Neuronal stem cell (in vitro differentiated cells): ENCODE measurements around the gene ERCC8.

ENCODE experiments used
- DNase-seq: peaks from one replicate; pipeline ENCODE4 v3.0.0-alpha.2; 2013; ENCODE audit warnings: low spot score
- H2AFZ ChIP-seq: one replicate; pipeline ENCODE4 v1.6.1; 2013; ENCODE audit warnings: mild to moderate bottlenecking, low read length, inconsistent platforms
- H2AK5ac ChIP-seq: 2 replicates; pipeline ENCODE4 v1.6.1; 2013; ENCODE audit warnings: low read depth, mild to moderate bottlenecking, inconsistent platforms, low read length, moderate library complexity, mixed read lengths
- H2BK120ac ChIP-seq: 2 replicates; pipeline ENCODE4 v1.6.1; 2013; ENCODE audit warnings: low read depth, mild to moderate bottlenecking, inconsistent platforms, low read length, moderate library complexity, mixed read lengths
- H2BK12ac ChIP-seq: one replicate; pipeline ENCODE4 v1.6.1; 2013; ENCODE audit warnings: low read length, inconsistent platforms
- H2BK15ac ChIP-seq: 2 replicates; pipeline ENCODE4 v1.6.1; 2013; ENCODE audit warnings: mild to moderate bottlenecking, low read length, inconsistent platforms, mixed read lengths
- H2BK5ac ChIP-seq: one replicate; pipeline ENCODE4 v1.6.1; 2013; ENCODE audit warnings: inconsistent platforms, mild to moderate bottlenecking, low read length, moderate library complexity
- H3K14ac ChIP-seq: one replicate; pipeline ENCODE4 v1.6.1; 2013; ENCODE audit warnings: low read length, inconsistent platforms
- H3K18ac ChIP-seq: 2 replicates; pipeline ENCODE4 v1.6.1; 2013; ENCODE audit warnings: low read length, inconsistent platforms
- H3K23ac ChIP-seq: 2 replicates; pipeline ENCODE4 v1.6.1; 2013; ENCODE audit warnings: low read depth, mild to moderate bottlenecking, mixed read lengths, low read length, inconsistent platforms; ENCODE audit not compliant: poor library complexity
- H3K27ac ChIP-seq: replicated peaks from 3 replicates; pipeline ENCODE4 v1.5.1; 2013; ENCODE audit warnings: low read length, inconsistent platforms
- H3K27me3 ChIP-seq, 3 experiments: 2 replicates each; pipeline ENCODE4 v1.6.1; 2013; ENCODE audit warnings: low read length in 3 of 3, mild to moderate bottlenecking in 2 of 3, inconsistent platforms in 1 of 3, low read depth in 1 of 3, mixed read lengths in 1 of 3, moderate library complexity in 1 of 3; ENCODE audit not compliant: control insufficient read depth in 3 of 3, insufficient read depth in 3 of 3
- H3K36me3 ChIP-seq, 2 donors: replicated peaks in 1 of 2; 2 replicates each; pipeline ENCODE4 v1.6.1; 2013; ENCODE audit warnings: low read length in 2 of 2; ENCODE audit not compliant: control insufficient read depth in 2 of 2, insufficient read depth in 2 of 2
- H3K4ac ChIP-seq: 2 replicates; pipeline ENCODE4 v1.6.1; 2013; ENCODE audit warnings: inconsistent platforms, mild to moderate bottlenecking, low read length, moderate library complexity
- H3K4me1 ChIP-seq, 2 donors: 1 replicate in 1 of 2; 2 replicates in 1 of 2; pipeline ENCODE4 v1.6.1; 2013; ENCODE audit warnings: low read length in 2 of 2, low read depth in 1 of 2; ENCODE audit not compliant: control insufficient read depth in 2 of 2, insufficient read depth in 1 of 2
- H3K4me2 ChIP-seq: one replicate; pipeline ENCODE4 v1.6.1; 2013; ENCODE audit warnings: mild to moderate bottlenecking, low read length, inconsistent platforms; ENCODE audit not compliant: insufficient read depth, poor library complexity, severe bottlenecking
- H3K4me3 ChIP-seq, 2 donors: 2 replicates each; pipeline ENCODE4 v1.5.1; 2013; ENCODE audit warnings: low read length in 2 of 2, mild to moderate bottlenecking in 2 of 2, inconsistent platforms in 1 of 2, moderate library complexity in 1 of 2
- H3K79me1 ChIP-seq: one replicate; pipeline ENCODE4 v1.6.1; 2013; ENCODE audit warnings: low read depth, mild to moderate bottlenecking, inconsistent platforms, low read length, moderate library complexity
- H3K9ac ChIP-seq: one replicate; pipeline ENCODE4 v1.6.1; 2013; ENCODE audit warnings: mild to moderate bottlenecking, low read depth, low read length, inconsistent platforms; ENCODE audit not compliant: poor library complexity
- H3K9me3 ChIP-seq, 2 donors: replicated peaks in 1 of 2; 2 replicates each; pipeline versions ENCODE3 to v1.6.1; 2013; ENCODE audit warnings: low read length in 2 of 2, mild to moderate bottlenecking in 2 of 2, inconsistent platforms in 1 of 2, low read depth in 1 of 2, mixed read lengths in 1 of 2, moderate library complexity in 1 of 2; ENCODE audit not compliant: control insufficient read depth in 2 of 2, insufficient read depth in 1 of 2
- H4K8ac ChIP-seq: one replicate; pipeline ENCODE4 v1.6.1; 2013; ENCODE audit warnings: low read depth, mild to moderate bottlenecking, inconsistent platforms, low read length, moderate library complexity
- H4K91ac ChIP-seq: one replicate; pipeline ENCODE4 v1.6.1; 2013; ENCODE audit warnings: low read length, low read depth, mild to moderate bottlenecking, inconsistent platforms; ENCODE audit not compliant: poor library complexity
- WGBS, 2 donors: extraction: QIAGEN DNeasy Blood & Tissue Kit; methylation state at CpG; one replicate each; pipeline ENCODE4 v1.1.7; 2013; ENCODE audit warnings: missing lambda C conversion rate in 2 of 2, mixed read lengths in 1 of 2; ENCODE audit not compliant: insufficient read length in 2 of 2, insufficient replicate concordance in 1 of 2; ENCODE audit errors: extremely low coverage in 2 of 2; 5-methylcytosine and 5-hydroxymethylcytosine counted together

ERCC8 gene

DNA sequence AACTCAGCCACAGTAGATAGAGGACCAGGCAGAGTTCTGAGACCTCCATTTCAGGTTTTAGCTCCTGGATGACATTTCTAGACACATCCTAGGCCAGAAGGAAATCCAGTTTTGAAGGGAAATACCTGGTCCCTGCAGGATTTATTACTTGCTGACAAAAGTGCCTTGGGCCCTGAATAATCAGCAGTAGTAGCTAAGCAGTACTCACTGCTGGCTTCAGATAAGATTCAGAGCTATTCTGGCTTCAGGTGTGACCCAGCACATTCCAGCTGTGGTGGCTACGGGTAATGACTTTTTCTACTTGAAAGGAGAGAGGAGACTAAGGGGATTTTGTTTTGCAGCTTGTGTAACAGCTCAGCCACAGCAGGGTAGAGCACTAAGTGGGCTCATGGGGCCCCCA lies 34.1 kb upstream of the ERCC8 start:
- H3K4me1 ChIP-seq = no peaks in the 10 kb centered on the region
- no peak overlapping the region for H3K9ac ChIP-seq
- H2BK5ac ChIP-seq = no peak overlapping the region
- no peaks in the 10 kb centered on the region for H3K79me1 ChIP-seq
- H3K18ac ChIP-seq = no peak overlapping the region
- no peak overlapping the region for H2BK120ac ChIP-seq
- H4K8ac ChIP-seq = no peak overlapping the region
- no peak overlapping the region for H2AFZ ChIP-seq
- WGBS, 2 donors = no CpG with 5 or more reads among the region's 1 CpG
- H3K14ac ChIP-seq = no peak overlapping the region
- no peak overlapping the region for H3K4ac ChIP-seq
- no peak overlapping the region for H2BK15ac ChIP-seq
- no peaks in the 10 kb centered on the region for H3K36me3 ChIP-seq
- H3K9me3 ChIP-seq = peaks cover 0 to 4% of the 10 kb centered on the region in 2 donors
- no peak overlapping the region for H2AK5ac ChIP-seq
- no peak overlapping the region for H3K27ac ChIP-seq
- H3K27me3 ChIP-seq = no peaks in the 10 kb centered on the region
- H3K23ac ChIP-seq = no peak overlapping the region
- H4K91ac ChIP-seq = no peak overlapping the region
- no peak for DNase-seq
- H2BK12ac ChIP-seq = no peak overlapping the region
- no peak overlapping the region for H3K4me2 ChIP-seq
- no peak overlapping the region for H3K4me3 ChIP-seq

DNA sequence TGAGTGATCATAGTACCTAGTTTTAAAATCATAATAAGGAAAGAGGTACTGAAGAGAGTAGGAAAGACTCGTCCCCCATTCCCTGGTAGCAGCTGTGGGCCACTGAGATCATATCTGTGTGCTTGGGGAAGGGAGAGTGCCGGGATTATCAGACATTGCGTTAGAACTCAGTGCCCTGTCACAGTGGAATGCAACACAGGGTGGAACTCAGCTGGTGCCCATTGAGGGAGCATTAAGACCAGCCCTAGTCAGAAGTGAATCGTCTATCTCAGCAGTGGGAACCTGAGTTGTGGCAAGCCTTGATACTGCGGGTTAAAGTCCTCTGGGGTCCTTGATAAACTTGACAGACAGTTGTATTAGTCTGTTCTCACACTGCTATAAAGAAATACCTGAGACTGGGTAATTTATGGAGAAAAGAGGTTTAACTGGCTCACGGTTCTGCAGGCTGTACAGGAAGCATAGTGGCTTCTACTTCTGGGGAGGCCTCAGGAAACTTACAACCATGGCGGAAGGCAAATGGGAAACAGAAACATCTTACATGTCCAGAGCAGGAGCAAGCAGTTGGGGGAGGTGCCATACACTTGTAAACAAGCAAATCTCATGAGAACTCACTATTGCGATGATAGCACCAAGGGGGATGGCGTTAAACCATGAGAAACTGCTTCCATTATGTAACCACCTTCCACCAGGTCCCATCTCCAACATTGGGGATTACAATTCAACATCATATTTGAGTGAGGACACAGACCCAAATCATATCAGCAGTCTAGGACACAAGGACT lies 33.3 kb upstream of the ERCC8 start:
- H3K9ac ChIP-seq = no peak overlapping the region
- H2BK12ac ChIP-seq = no peak overlapping the region
- H3K27me3 ChIP-seq = no peaks in the 10 kb centered on the region
- no peak overlapping the region for H3K27ac ChIP-seq
- H2AFZ ChIP-seq = no peak overlapping the region
- no peaks in the 10 kb centered on the region for H3K4me1 ChIP-seq
- H2BK5ac ChIP-seq = no peak overlapping the region
- no peak overlapping the region for H3K4ac ChIP-seq
- no peak overlapping the region for H3K4me3 ChIP-seq
- H4K91ac ChIP-seq = no peak overlapping the region
- no peak overlapping the region for H2BK120ac ChIP-seq
- no CpG with 5 or more reads among the region's 9 CpGs for WGBS, 2 donors
- H4K8ac ChIP-seq = no peak overlapping the region
- DNase-seq = no peak
- H2BK15ac ChIP-seq = no peak overlapping the region
- H3K4me2 ChIP-seq = no peak overlapping the region
- no peak overlapping the region for H3K23ac ChIP-seq
- no peak overlapping the region for H3K14ac ChIP-seq
- H3K18ac ChIP-seq = no peak overlapping the region
- H2AK5ac ChIP-seq = no peak overlapping the region
- H3K79me1 ChIP-seq = no peaks in the 10 kb centered on the region
- H3K9me3 ChIP-seq = peaks cover 0 to 4% of the 10 kb centered on the region in 2 donors
- H3K36me3 ChIP-seq = no peaks in the 10 kb centered on the region

GRCh38 chr5:60972231-60972630 lies 27.4 kb upstream of the ERCC8 start:
- Histone ChIP-seq H3K4me3 (no peak overlapping the region), H2BK120ac (no peak overlapping the region), H3K4ac (no peak overlapping the region), H3K27me3 (no peaks in the 10 kb centered on the region), H3K9ac (no peak overlapping the region), H2AK5ac (no peak overlapping the region), H3K4me2 (no peak overlapping the region), H3K14ac (no peak overlapping the region), H2BK5ac (no peak overlapping the region), H3K23ac (no peak overlapping the region), H4K8ac (no peak overlapping the region), H2BK15ac (no peak overlapping the region), H2AFZ (no peak overlapping the region), H4K91ac (no peak overlapping the region), H3K4me1 (no peaks in the 10 kb centered on the region), H3K27ac (no peak overlapping the region), H3K79me1 (no peaks in the 10 kb centered on the region), H3K18ac (no peak overlapping the region), H3K36me3 (no peaks in the 10 kb centered on the region), H3K9me3 (peaks cover 0 to 4% of the 10 kb centered on the region in 2 donors), H2BK12ac (no peak overlapping the region)
- DNase-seq = no peak
- WGBS, 2 donors = no CpG with 5 or more reads among the region's 3 CpGs

GRCh38 chr5:60961685-60962084 lies 16.8 kb upstream of the ERCC8 start:
- peaks cover 2% of the 10 kb centered on the region for H3K79me1 ChIP-seq
- H2BK12ac ChIP-seq = no peak overlapping the region
- no peak overlapping the region for H3K4ac ChIP-seq
- H2AK5ac ChIP-seq = no peak overlapping the region
- no peak overlapping the region for H2BK5ac ChIP-seq
- no peaks in the 10 kb centered on the region for H3K4me1 ChIP-seq
- H4K8ac ChIP-seq = no peak overlapping the region
- H2AFZ ChIP-seq = no peak overlapping the region
- no peak overlapping the region for H3K9ac ChIP-seq
- H3K23ac ChIP-seq = no peak overlapping the region
- no peak overlapping the region for H2BK15ac ChIP-seq
- WGBS, 2 donors = no CpG with 5 or more reads among the region's 2 CpGs
- no peaks in the 10 kb centered on the region for H3K27me3 ChIP-seq
- H3K18ac ChIP-seq = no peak overlapping the region
- no peak overlapping the region for H3K14ac ChIP-seq
- H3K4me2 ChIP-seq = no peak overlapping the region
- H3K4me3 ChIP-seq = no peak overlapping the region
- H3K27ac ChIP-seq = no peak overlapping the region
- H2BK120ac ChIP-seq = no peak overlapping the region
- H3K36me3 ChIP-seq = no peaks in the 10 kb centered on the region
- no peak for DNase-seq
- no peak overlapping the region for H4K91ac ChIP-seq
- no peaks in the 10 kb centered on the region for H3K9me3 ChIP-seq
